GM12878 (cell line): Measurements from ENCODE around the gene ZNF121. TPM values are rescaled to one million over a fixed set of nuclear protein-coding genes. Genes with fewer than 3 reads are reported as not detected.

ENCODE experiments used
- ATAC-seq: fragments of 200-7000 bp; cut with Tn5 transposase; 3 replicates; pipeline ENCODE4 v1.9.1; 2020; ENCODE audit warnings: mild to moderate bottlenecking, moderate library complexity
- BruUV-seq: library from RNA; stranded (reverse); fragments of 400-500 nt; replicated peaks from 2 replicates; lab custom pipeline; 2021; lab: Mats Ljungman, UMichigan
- CTCF ChIA-PET: fragments of 300-600 bp; sonication (Branson Sonifier 250); formaldehyde crosslinking; extraction: SDS; loops from one replicate; lab custom pipeline; 2021; ENCODE audit warnings: inconsistent platforms; lab: Yijun Ruan, JAX
- POLR2A ChIA-PET: fragments of 350-600 bp; formaldehyde crosslinking; extraction: SDS; loops from one replicate; lab custom pipeline; 2021; ENCODE audit warnings: inconsistent platforms; lab: Charles Lee
- RAD21 ChIA-PET: fragments of 300-600 bp; sonication (Branson Sonifier 250); formaldehyde crosslinking; loops from one replicate; lab custom pipeline; 2023; ENCODE audit warnings: antibody characterized with exemption; ENCODE audit not compliant: unreplicated experiment; lab: Charles Lee
- SMC1A ChIA-PET: fragments of 300-600 bp; sonication (Branson Sonifier 250); formaldehyde crosslinking; loops from one replicate; lab custom pipeline; 2023; ENCODE audit not compliant: unreplicated experiment, uncharacterized antibody; lab: Charles Lee
- DNase-seq: peaks from one replicate; pipeline ENCODE4 v3.0.0-alpha.2; 2011; ENCODE audit warnings: low read depth, low spot score
- FAIRE-seq: peaks from 3 replicates; lab custom pipeline; 2011; peaks lifted over from hg19 to GRCh38; lab: Jason Lieb, UNC
- H2AFZ ChIP-seq: 2 replicates; pipeline ENCODE4 v1.6.0; 2011; ENCODE audit warnings: low read depth, low read length, control low read depth; ENCODE audit not compliant: control insufficient read depth
- H3K27ac ChIP-seq: 2 replicates; pipeline ENCODE4 v1.5.1; 2011; ENCODE audit warnings: control low read depth; ENCODE audit not compliant: control insufficient read depth, insufficient read depth
- H3K27me3 ChIP-seq, 2 experiments: replicated peaks in 1 of 2; 2 replicates each; pipeline versions ENCODE4 v1.6.0 to v1.6.1; 2011; ENCODE audit warnings: low read length in 1 of 2; ENCODE audit not compliant: control insufficient read depth in 2 of 2, insufficient read depth in 2 of 2
- H3K36me3 ChIP-seq, 2 experiments: 2 replicates each; pipeline ENCODE4 v1.5.1; 2011; ENCODE audit warnings: low read length in 1 of 2; ENCODE audit not compliant: control insufficient read depth in 2 of 2, insufficient read depth in 2 of 2
- H3K4me1 ChIP-seq: 2 replicates; pipeline ENCODE4 v1.6.1; 2011; ENCODE audit warnings: mild to moderate bottlenecking, low read length, moderate library complexity, mixed read lengths; ENCODE audit not compliant: control insufficient read depth, insufficient read depth
- H3K4me2 ChIP-seq: 2 replicates; pipeline ENCODE4 v1.6.0; 2011; ENCODE audit warnings: control low read depth; ENCODE audit not compliant: control insufficient read depth, insufficient read depth
- H3K4me3 ChIP-seq: fragments of 200-600 bp; sonication (generic); 2 replicates; pipeline ENCODE4 v1.5.1; 2016
- H3K79me2 ChIP-seq: 2 replicates; pipeline ENCODE4 v1.6.0; 2011; ENCODE audit warnings: low read length; ENCODE audit not compliant: control insufficient read depth, insufficient read depth
- H3K9ac ChIP-seq: 2 replicates; pipeline ENCODE4 v1.8.0; 2011; ENCODE audit warnings: low read length, control low read depth, mixed read lengths; ENCODE audit not compliant: control insufficient read depth, insufficient read depth
- H3K9me3 ChIP-seq: replicated peaks from 3 replicates; pipeline ENCODE4 v1.5.1; 2011; ENCODE audit warnings: mild to moderate bottlenecking, low read length; ENCODE audit not compliant: control insufficient read depth, insufficient read depth
- H4K20me1 ChIP-seq: 2 replicates; pipeline ENCODE4 v1.6.0; 2011; ENCODE audit not compliant: control insufficient read depth, insufficient read depth
- CHD4 ChIP-seq: fragments of 200-600 bp; sonication (generic); IDR thresholded peaks from 2 replicates; pipeline ENCODE4 v1.6.1; 2016; ENCODE audit warnings: mild to moderate bottlenecking
- GATAD2B ChIP-seq: fragments of 450-650 bp; conservative IDR thresholded peaks from 2 replicates; pipeline ENCODE4 v1.6.1; 2017; ENCODE audit warnings: low read depth, mild to moderate bottlenecking, moderate library complexity
- MTA3 ChIP-seq: IDR thresholded peaks from 2 replicates; pipeline ENCODE4 v1.6.1; 2012; ENCODE audit warnings: low read length, inconsistent platforms, borderline replicate concordance
- NR2C2 ChIP-seq: IDR thresholded peaks from 2 replicates; pipeline ENCODE4 v1.6.1; 2011; ENCODE audit warnings: borderline replicate concordance, low read depth; ENCODE audit not compliant: control insufficient read depth, insufficient read length
- RAD21 ChIP-seq: IDR thresholded peaks from 2 replicates; pipeline ENCODE4 v1.6.1; 2011; ENCODE audit warnings: mild to moderate bottlenecking, low read depth, low read length, moderate library complexity; ENCODE audit not compliant: insufficient read depth
- SIX5 ChIP-seq: IDR thresholded peaks from 2 replicates; pipeline ENCODE4 v1.6.1; 2011; ENCODE audit warnings: mild to moderate bottlenecking, low read depth, low read length, moderate library complexity; ENCODE audit not compliant: severe bottlenecking
- SREBF2 ChIP-seq: IDR thresholded peaks from 2 replicates; pipeline ENCODE4 v1.6.1; 2012; ENCODE audit warnings: mild to moderate bottlenecking, low read length
- WRNIP1 ChIP-seq: IDR thresholded peaks from 2 replicates; pipeline ENCODE4 v1.6.1; 2011; ENCODE audit warnings: low read depth, low read length, improper control_type of control experiment, borderline replicate concordance
- YY1 ChIP-seq: IDR thresholded peaks from 2 replicates; pipeline ENCODE4 v1.6.1; 2011; ENCODE audit warnings: low read depth, mild to moderate bottlenecking, low read length
- ZNF274 ChIP-seq: IDR thresholded peaks from one replicate; pipeline ENCODE4 v1.8.0; 2011; ENCODE audit not compliant: insufficient read length, insufficient read depth
- WGBS: methylation state at CpG from one replicate; pipeline ENCODE4 v1.1.6; 2016; ENCODE audit warnings: low lambda C conversion rate; ENCODE audit not compliant: insufficient replicate concordance, insufficient coverage; ENCODE audit errors: missing lambda C conversion rate; 5-methylcytosine and 5-hydroxymethylcytosine counted together
- in situ Hi-C: fragments of 300-500 bp; cut with MboI; formaldehyde crosslinking; loops from 9 replicates; pipeline ENCODE4 v1.14.3; 2018; ENCODE audit warnings: mixed read lengths
- intact Hi-C: fragments of 100-400 bp; cut with micrococcal nuclease; formaldehyde crosslinking; loops from one replicate; pipeline ENCODE4 v1.14.2; 2022; ENCODE audit not compliant: unreplicated experiment
- polyA plus RNA-seq, 11 experiments: library from polyadenylated mRNA; depleted of rRNA in 4 of 11; unstranded in 6 of 11; stranded (reverse) in 5 of 11; fragments of >200 nt; fragmentation: Nextera tagmentation in 4 of 11; fragmentation: Illumina TruSeq in 1 of 11; extraction: Ambion mirVana in 4 of 11; extraction: Trizol in 1 of 11; gene quantifications; 1 replicate in 1 of 11; 2 replicates in 10 of 11; pipeline versions ENCODE4 v1.2.1 to v1.2.3, GENCODE V29; 2011 to 2016; ENCODE audit warnings: inconsistent platforms in 2 of 11, missing spikeins in 2 of 11, low read depth in 1 of 11
- total RNA-seq, 4 experiments: library from RNA; depleted of rRNA in 3 of 4; stranded (reverse); fragments of >200 nt in 3 of 4; fragmentation: Illumina TruSeq in 1 of 4; extraction: Trizol in 1 of 4; gene quantifications; 2 replicates each; pipeline versions ENCODE4 v1.2.1 to v1.2.3, GENCODE V29; 2013 to 2021
- TF ChIP-seq, protein P1 (sequence below): fragments of 150-350 bp; IDR thresholded peaks from 2 replicates; pipeline ENCODE4 v1.6.1; 2016; ENCODE audit warnings: low read depth, low read length
- TF ChIP-seq, protein P2 (sequence below), 3 experiments: IDR thresholded peaks in 2 of 3; conservative IDR thresholded peaks in 1 of 3; 2 replicates each; pipeline ENCODE4 v1.5.1; 2011; ENCODE audit warnings: low read depth in 3 of 3, low read length in 3 of 3, mild to moderate bottlenecking in 3 of 3, control low read depth in 2 of 3, moderate library complexity in 2 of 3, inconsistent platforms in 1 of 3, mixed read lengths in 1 of 3; ENCODE audit not compliant: control insufficient read depth in 2 of 3, insufficient read depth in 1 of 3; ENCODE audit errors: extremely low read depth in 1 of 3
- TF ChIP-seq, protein P3 (sequence below): fragments of 450-650 bp; formaldehyde crosslinking; IDR thresholded peaks from 2 replicates; pipeline ENCODE4 v1.4.0; 2022; ENCODE audit warnings: mild to moderate bottlenecking, moderate library complexity
- TF ChIP-seq, protein P4 (sequence below): fragments of 450-650 bp; IDR thresholded peaks from 2 replicates; pipeline ENCODE4 v1.6.1; 2016; ENCODE audit warnings: mild to moderate bottlenecking

ZNF121 gene
- total and polyA plus RNA-seq, 10 of the 15 experiments (the other 5 are each of a cell fraction or from before 2014, with no cell fraction given): 4.8 to 75.0 (median 17.7) TPM

DNA sequence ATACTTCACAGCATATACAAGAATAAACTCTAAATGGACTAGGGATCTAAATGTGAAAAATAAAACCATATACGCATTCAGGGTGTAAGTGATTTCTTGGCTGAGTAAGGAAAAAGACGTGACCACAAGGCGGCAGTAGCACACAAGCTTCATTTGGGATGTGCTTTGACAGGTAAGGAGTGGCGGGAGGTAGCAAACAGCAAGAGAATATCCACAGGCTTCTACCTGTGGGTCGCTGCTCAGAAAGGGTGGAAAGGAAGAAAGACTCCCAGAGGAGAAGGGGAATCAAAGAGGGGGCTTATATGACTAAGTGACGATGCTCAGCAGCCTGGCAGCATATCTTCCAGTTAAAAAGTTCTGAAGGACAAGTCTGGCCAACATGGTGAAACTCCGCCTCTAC, 2.5 kb upstream of the ZNF121 start:
- intact Hi-C loops: loop anchor here (1.0 to 2.0 kb wide), 2 partner anchors 210 to 450 kb away; no protein-coding TSS in a partner anchor
- WGBS: 21% methylated on average over 7 of the region's 7 CpGs
- H3K79me2 ChIP-seq: peaks cover 22% of the 10 kb centered on the region
- in situ Hi-C loops: loop anchor here (5.0 kb wide), 1 partner anchor 211 kb away; no protein-coding TSS in a partner anchor
- RAD21 ChIA-PET: interaction anchor here (0.8 to 1.3 kb wide), 2 partner anchors 209 to 341 kb away, joined by 3 to 7 read pairs; no protein-coding TSS in a partner anchor
- no TSS peak for BruUV-seq
- FAIRE-seq (peak; percentile 99), DNase-seq (peak; percentile 24), ATAC-seq (peak; percentile 34; the same call in 2 of the 3 replicates)
- H3K36me3 ChIP-seq: peaks cover 0 to 2% of the 10 kb centered on the region in 2 experiments; a peak in 1 of 4 replicates
- H2AFZ ChIP-seq: no peak overlapping the region
- POLR2A ChIA-PET: no interaction called here
- H3K27me3 ChIP-seq: no peaks in the 10 kb centered on the region
- CTCF ChIA-PET: interaction anchor here (0.6 to 1.5 kb wide), 10 partner anchors 15 to 276 kb away, joined by 3 to 6 read pairs (median 3); no protein-coding TSS in a partner anchor
- H3K4me1 ChIP-seq: no peaks in the 10 kb centered on the region
- SMC1A ChIA-PET: interaction anchor here (0.6 to 1.2 kb wide), 2 partner anchors 275 to 463 kb away, joined by 3 read pairs; no protein-coding TSS in a partner anchor
- no peaks in the 10 kb centered on the region for H4K20me1 ChIP-seq
- H3K9ac ChIP-seq: no peak overlapping the region
- H3K4me3 ChIP-seq: no peak overlapping the region
- no peak overlapping the region for H3K4me2 ChIP-seq
- H3K9me3 ChIP-seq: peaks cover 6% of the 10 kb centered on the region; the same call in 2 of the 3 replicates
- no peak overlapping the region for H3K27ac ChIP-seq
- TF ChIP-seq, protein P1, sequence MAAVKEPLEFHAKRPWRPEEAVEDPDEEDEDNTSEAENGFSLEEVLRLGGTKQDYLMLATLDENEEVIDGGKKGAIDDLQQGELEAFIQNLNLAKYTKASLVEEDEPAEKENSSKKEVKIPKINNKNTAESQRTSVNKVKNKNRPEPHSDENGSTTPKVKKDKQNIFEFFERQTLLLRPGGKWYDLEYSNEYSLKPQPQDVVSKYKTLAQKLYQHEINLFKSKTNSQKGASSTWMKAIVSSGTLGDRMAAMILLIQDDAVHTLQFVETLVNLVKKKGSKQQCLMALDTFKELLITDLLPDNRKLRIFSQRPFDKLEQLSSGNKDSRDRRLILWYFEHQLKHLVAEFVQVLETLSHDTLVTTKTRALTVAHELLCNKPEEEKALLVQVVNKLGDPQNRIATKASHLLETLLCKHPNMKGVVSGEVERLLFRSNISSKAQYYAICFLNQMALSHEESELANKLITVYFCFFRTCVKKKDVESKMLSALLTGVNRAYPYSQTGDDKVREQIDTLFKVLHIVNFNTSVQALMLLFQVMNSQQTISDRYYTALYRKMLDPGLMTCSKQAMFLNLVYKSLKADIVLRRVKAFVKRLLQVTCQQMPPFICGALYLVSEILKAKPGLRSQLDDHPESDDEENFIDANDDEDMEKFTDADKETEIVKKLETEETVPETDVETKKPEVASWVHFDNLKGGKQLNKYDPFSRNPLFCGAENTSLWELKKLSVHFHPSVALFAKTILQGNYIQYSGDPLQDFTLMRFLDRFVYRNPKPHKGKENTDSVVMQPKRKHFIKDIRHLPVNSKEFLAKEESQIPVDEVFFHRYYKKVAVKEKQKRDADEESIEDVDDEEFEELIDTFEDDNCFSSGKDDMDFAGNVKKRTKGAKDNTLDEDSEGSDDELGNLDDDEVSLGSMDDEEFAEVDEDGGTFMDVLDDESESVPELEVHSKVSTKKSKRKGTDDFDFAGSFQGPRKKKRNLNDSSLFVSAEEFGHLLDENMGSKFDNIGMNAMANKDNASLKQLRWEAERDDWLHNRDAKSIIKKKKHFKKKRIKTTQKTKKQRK: no peak
- TF ChIP-seq NR2C2: no peak
- no peak for TF ChIP-seq SREBF2
- peak; percentile 22; the same call in 1 of the 2 replicates for TF ChIP-seq YY1
- no peak for TF ChIP-seq GATAD2B
- TF ChIP-seq SIX5: no peak
- TF ChIP-seq, protein P2, sequence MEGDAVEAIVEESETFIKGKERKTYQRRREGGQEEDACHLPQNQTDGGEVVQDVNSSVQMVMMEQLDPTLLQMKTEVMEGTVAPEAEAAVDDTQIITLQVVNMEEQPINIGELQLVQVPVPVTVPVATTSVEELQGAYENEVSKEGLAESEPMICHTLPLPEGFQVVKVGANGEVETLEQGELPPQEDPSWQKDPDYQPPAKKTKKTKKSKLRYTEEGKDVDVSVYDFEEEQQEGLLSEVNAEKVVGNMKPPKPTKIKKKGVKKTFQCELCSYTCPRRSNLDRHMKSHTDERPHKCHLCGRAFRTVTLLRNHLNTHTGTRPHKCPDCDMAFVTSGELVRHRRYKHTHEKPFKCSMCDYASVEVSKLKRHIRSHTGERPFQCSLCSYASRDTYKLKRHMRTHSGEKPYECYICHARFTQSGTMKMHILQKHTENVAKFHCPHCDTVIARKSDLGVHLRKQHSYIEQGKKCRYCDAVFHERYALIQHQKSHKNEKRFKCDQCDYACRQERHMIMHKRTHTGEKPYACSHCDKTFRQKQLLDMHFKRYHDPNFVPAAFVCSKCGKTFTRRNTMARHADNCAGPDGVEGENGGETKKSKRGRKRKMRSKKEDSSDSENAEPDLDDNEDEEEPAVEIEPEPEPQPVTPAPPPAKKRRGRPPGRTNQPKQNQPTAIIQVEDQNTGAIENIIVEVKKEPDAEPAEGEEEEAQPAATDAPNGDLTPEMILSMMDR (IDR thresholded peaks at IDR 0.05 in 2 of 3, conservative IDR thresholded peaks at IDR 0.05 in 1 of 3; ENCODE audit: control insufficient read depth in 2 of 3, extremely low read depth in 1 of 3, insufficient read depth in 1 of 3, low read depth in 3 of 3, low read length in 3 of 3): peak; percentile 61 to 70 (median 66)
- no peak for TF ChIP-seq WRNIP1
- TF ChIP-seq, protein P3, sequence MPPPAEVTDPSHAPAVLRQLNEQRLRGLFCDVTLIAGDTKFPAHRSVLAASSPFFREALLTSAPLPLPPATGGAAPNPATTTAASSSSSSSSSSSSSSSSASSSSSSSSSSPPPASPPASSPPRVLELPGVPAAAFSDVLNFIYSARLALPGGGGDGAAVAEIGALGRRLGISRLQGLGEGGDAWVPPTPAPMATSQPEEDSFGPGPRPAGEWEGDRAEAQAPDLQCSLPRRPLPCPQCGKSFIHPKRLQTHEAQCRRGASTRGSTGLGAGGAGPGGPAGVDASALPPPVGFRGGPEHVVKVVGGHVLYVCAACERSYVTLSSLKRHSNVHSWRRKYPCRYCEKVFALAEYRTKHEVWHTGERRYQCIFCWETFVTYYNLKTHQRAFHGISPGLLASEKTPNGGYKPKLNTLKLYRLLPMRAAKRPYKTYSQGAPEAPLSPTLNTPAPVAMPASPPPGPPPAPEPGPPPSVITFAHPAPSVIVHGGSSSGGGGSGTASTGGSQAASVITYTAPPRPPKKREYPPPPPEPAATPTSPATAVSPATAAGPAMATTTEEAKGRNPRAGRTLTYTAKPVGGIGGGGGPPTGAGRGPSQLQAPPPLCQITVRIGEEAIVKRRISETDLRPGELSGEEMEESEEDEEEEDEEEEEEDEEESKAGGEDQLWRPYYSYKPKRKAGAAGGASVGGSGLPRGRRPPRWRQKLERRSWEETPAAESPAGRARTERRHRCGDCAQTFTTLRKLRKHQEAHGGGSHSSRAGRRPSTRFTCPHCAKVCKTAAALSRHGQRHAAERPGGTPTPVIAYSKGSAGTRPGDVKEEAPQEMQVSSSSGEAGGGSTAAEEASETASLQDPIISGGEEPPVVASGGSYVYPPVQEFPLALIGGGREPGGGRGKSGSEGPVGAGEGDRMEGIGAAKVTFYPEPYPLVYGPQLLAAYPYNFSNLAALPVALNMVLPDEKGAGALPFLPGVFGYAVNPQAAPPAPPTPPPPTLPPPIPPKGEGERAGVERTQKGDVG (CRISPR knock-in tag): no peak
- TF ChIP-seq, protein P4, sequence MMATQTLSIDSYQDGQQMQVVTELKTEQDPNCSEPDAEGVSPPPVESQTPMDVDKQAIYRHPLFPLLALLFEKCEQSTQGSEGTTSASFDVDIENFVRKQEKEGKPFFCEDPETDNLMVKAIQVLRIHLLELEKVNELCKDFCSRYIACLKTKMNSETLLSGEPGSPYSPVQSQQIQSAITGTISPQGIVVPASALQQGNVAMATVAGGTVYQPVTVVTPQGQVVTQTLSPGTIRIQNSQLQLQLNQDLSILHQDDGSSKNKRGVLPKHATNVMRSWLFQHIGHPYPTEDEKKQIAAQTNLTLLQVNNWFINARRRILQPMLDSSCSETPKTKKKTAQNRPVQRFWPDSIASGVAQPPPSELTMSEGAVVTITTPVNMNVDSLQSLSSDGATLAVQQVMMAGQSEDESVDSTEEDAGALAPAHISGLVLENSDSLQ: peak; percentile 21; the same call in 1 of the 2 replicates
- peak; percentile 81 for TF ChIP-seq RAD21
- TF ChIP-seq MTA3: no peak
- no peak for TF ChIP-seq ZNF274
- no peak for TF ChIP-seq CHD4
